AG04449 (cell line): Measurements from ENCODE around the gene B3GALT6.

Source experiments
- CTCF ChIA-PET: fragments of 350-600 bp; formaldehyde crosslinking; extraction: SDS; loops from one replicate; lab custom pipeline; 2021; ENCODE audit warnings: antibody characterized with exemption; lab: Yijun Ruan, JAX
- POLR2A ChIA-PET: fragments of 400-600, 350-600 bp; formaldehyde crosslinking; extraction: SDS; loops from one replicate; lab custom pipeline; 2020; ENCODE audit warnings: antibody characterized with exemption, inconsistent platforms; lab: Yijun Ruan, JAX
- DNase-seq: peaks from one replicate; pipeline ENCODE4 v3.0.0-alpha.2; 2010; ENCODE audit warnings: low read depth, low spot score
- H3K4me3 ChIP-seq: 2 replicates; pipeline ENCODE4 v1.5.1; 2011; ENCODE audit warnings: low read depth, mild to moderate bottlenecking, control low read depth, low read length
- CTCF ChIP-seq: IDR thresholded peaks from one replicate; pipeline ENCODE4 v1.5.1; 2011; ENCODE audit warnings: mild to moderate bottlenecking, moderate library complexity, low read length, control low read depth, inconsistent platforms; ENCODE audit not compliant: insufficient read depth; ENCODE audit errors: missing control alignments

B3GALT6 gene

GRCh38 chr1:1282998-1283397 lies 51.0 kb downstream of the B3GALT6 start:
- no peak overlapping the region for H3K4me3 ChIP-seq

GRCh38 chr1:1283821-1284220 lies 51.8 kb downstream of the B3GALT6 start:
- peak; percentile 24 for TF ChIP-seq CTCF
- CTCF ChIA-PET = interaction anchor here (1.2 kb wide), 1 partner anchor 161 kb away, joined by 3 read pairs; no protein-coding TSS in a partner anchor
- POLR2A ChIA-PET = no interaction called here
- no peak for DNase-seq
- no peak overlapping the region for H3K4me3 ChIP-seq

More at GRCh38 chr1:1282998-1283397, 51.0 kb downstream of the B3GALT6 start:
- ChIA-PET CTCF (no interaction called here), POLR2A (no interaction called here)
- TF ChIP-seq CTCF = no peak
- no peak for DNase-seq
